ENCODE measurements around the gene DNAL4.

DNAL4 gene

DNA sequence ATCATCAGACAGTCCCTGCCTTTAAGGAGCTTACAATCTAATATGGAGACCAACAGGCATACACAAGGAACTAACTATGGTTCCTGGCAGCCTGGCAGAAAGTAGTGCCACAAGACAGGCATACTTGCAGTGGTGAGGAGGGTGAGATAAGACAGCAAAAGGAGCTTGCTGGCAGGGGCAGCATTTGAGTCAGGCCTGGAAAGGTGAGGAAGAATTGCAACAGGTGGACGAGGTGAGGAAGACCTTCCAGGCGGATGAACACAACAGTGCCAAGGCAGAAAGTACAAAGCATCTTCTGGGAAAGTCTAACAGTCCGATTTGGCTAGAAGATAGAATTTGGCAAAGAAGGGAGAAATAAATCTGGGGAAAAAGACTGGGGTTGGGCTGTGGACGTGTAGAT, 4.3 kb downstream of the DNAL4 start:
- no peak for DNase-seq
- peaks cover 3% of the 10 kb centered on the region for H3K36me3 Mint-ChIP-seq (ENCODE audit: insufficient read depth)
- H3K27me3 Mint-ChIP-seq, result no peaks in the 10 kb centered on the region
- H3K27ac Mint-ChIP-seq, result no peak overlapping the region
- H3K4me1 Mint-ChIP-seq (ENCODE audit: low read depth in 2 of 2), result peaks cover 7 to 8% of the 10 kb centered on the region in 2 donors
- H3K4me3 Mint-ChIP-seq, result no peak overlapping the region
- H3K9me3 Mint-ChIP-seq, result no peaks in the 10 kb centered on the region
- no peak for ATAC-seq (replicated peaks)

DNA sequence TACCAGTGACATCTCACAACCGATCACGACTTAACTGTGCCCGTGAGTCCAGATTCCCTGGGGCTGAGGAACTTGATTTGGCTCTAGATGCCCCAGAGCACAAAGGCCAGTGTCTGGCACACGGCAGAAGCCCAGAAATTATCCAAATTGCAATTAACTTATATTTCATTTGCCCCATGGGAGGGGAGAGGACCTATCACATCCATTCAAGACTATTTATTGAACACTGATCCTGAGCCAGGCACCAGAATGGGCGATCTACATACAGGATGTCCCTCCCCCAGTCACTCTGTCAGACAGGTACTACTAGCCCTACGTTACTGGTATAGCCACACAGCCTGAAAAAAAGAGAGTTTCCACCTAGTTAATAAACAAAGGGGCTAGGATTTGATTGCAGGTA, 5.1 kb downstream of the DNAL4 start:
- H3K4me1 Mint-ChIP-seq (ENCODE audit: low read depth in 2 of 2), result peaks cover 7 to 9% of the 10 kb centered on the region in 2 donors
- DNase-seq, result no peak
- no peak overlapping the region for H3K27ac Mint-ChIP-seq
- peaks cover 3% of the 10 kb centered on the region for H3K36me3 Mint-ChIP-seq (ENCODE audit: insufficient read depth)
- no peaks in the 10 kb centered on the region for H3K9me3 Mint-ChIP-seq
- ATAC-seq (replicated peaks), result no peak
- H3K4me3 Mint-ChIP-seq, result no peak overlapping the region
- H3K27me3 Mint-ChIP-seq, result no peaks in the 10 kb centered on the region

DNA sequence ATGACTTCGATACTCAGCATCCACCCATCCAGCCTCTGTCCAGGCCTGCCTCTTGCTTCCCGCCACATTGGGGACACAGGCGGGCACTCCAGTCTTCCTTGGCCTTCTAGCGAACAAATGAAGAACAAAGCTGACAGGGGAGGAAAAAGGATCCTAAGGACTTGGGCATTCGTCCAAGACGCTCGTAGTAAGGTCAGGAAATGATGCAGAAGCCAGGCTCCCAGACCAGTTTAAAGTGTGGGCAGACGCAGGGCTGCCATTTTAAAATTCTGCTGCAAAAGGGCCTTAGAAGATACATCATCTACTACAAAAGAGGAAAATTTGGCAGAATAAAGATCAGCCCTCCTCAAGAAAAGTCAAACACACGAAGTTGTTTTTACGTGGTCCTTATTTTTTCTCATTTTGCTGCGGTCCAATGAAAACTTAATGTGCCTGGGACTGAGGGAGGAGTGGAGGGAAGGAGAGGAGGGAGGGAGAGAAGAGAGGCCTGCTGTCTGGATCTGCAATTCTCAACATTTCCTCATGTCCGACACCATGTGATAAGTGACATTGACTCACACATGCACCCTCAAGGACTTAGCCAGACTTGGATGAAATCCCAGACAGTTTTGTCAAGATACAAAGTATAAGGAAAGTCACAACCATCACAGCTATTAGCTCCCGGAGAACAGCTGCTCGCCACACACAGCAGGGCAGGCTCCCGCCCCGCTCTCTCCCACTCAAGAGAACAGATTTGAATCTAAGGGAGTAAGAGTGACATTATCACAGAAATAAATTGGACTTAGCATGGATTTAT, 5.7 kb downstream of the DNAL4 start:
- ATAC-seq (replicated peaks) (no peak), DNase-seq (no peak)
- H3K9me3 Mint-ChIP-seq, result no peaks in the 10 kb centered on the region
- peaks cover 7 to 9% of the 10 kb centered on the region in 2 donors for H3K4me1 Mint-ChIP-seq (ENCODE audit: low read depth in 2 of 2)
- peaks cover 3% of the 10 kb centered on the region for H3K36me3 Mint-ChIP-seq (ENCODE audit: insufficient read depth)
- no peak overlapping the region for H3K4me3 Mint-ChIP-seq
- no peaks in the 10 kb centered on the region for H3K27me3 Mint-ChIP-seq
- no peak overlapping the region for H3K27ac Mint-ChIP-seq

DNA sequence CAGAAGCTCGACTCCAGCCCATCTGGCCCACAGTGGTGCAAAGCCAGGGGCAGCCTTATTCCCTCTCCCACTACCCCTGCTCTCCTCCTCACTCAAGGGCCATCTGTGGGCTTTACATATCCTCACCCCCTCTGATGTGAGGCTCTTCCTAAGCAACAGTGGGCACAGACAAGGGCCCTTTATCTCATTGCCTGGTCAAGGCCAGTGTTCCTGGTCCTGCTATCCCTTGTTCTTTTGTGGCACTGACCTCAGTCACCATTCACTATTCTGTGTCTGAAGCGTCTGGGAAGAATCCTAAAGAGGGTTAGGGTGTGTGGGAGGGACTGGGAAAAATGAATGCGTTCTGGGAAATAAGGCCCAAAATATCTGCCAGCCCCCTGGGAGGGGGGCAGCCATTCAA, 7.3 kb downstream of the DNAL4 start:
- H3K4me1 Mint-ChIP-seq (ENCODE audit: low read depth in 2 of 2), result peaks cover 5 to 7% of the 10 kb centered on the region in 2 donors
- H3K36me3 Mint-ChIP-seq (ENCODE audit: insufficient read depth), result peaks cover under 1% of the 10 kb centered on the region
- H3K4me3 Mint-ChIP-seq, result no peak overlapping the region
- no peaks in the 10 kb centered on the region for H3K9me3 Mint-ChIP-seq
- DNase-seq, result no peak
- H3K27ac Mint-ChIP-seq, result no peak overlapping the region
- no peaks in the 10 kb centered on the region for H3K27me3 Mint-ChIP-seq
- ATAC-seq (replicated peaks), result no peak

DNA sequence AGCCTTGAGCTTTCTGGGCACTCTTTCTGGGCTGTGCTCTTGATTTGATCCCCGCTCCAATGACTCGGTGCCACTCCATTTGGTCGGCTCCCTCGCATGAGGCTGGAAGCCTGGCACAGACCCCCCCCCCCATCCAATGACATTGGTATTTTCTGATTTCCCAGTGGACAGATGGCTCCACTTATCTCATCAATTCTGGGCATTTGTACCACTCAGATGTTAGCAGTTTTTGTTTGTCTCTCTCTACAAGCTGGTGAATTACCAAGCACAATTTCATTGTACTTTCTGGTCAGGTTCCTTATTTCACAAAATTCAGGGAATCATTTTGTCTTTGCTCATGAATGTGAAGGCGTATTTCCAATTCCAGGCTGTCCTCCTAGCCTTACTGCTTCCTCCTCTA, 9.1 kb downstream of the DNAL4 start:
- no peaks in the 10 kb centered on the region for H3K9me3 Mint-ChIP-seq
- H3K4me3 Mint-ChIP-seq, result no peak overlapping the region
- ATAC-seq (replicated peaks) (no peak), DNase-seq (no peak)
- H3K27me3 Mint-ChIP-seq, result no peaks in the 10 kb centered on the region
- no peak overlapping the region for H3K27ac Mint-ChIP-seq
- H3K36me3 Mint-ChIP-seq (ENCODE audit: insufficient read depth), result peaks cover 3% of the 10 kb centered on the region
- peaks cover 5 to 7% of the 10 kb centered on the region in 2 donors for H3K4me1 Mint-ChIP-seq (ENCODE audit: low read depth in 2 of 2)

DNA sequence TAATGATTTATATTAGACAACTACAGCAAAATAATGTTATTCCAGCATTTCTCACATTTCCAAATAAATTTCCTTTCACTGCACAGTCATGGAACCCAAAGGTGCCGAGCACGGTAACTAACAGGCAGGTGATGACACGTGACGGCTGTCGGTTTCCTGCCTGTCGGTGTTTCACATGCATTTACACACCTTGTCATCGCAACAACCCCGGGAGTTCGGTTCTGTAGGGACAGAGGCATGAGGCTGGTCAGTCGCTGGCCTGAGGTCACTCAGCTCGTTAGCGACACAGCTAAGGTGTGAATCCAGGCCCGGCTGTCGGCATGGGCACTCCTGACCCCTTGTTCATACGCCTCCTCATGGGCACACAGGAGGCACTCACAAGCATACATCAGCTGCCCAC, 9.9 kb downstream of the DNAL4 start:
- no peaks in the 10 kb centered on the region for H3K9me3 Mint-ChIP-seq
- no peak for DNase-seq
- H3K4me1 Mint-ChIP-seq (ENCODE audit: low read depth in 2 of 2), result peaks cover 5 to 7% of the 10 kb centered on the region in 2 donors
- ATAC-seq (replicated peaks), result no peak
- H3K27ac Mint-ChIP-seq, result no peak overlapping the region
- peaks cover 3% of the 10 kb centered on the region for H3K36me3 Mint-ChIP-seq (ENCODE audit: insufficient read depth)
- no peak overlapping the region for H3K4me3 Mint-ChIP-seq
- no peaks in the 10 kb centered on the region for H3K27me3 Mint-ChIP-seq

DNA sequence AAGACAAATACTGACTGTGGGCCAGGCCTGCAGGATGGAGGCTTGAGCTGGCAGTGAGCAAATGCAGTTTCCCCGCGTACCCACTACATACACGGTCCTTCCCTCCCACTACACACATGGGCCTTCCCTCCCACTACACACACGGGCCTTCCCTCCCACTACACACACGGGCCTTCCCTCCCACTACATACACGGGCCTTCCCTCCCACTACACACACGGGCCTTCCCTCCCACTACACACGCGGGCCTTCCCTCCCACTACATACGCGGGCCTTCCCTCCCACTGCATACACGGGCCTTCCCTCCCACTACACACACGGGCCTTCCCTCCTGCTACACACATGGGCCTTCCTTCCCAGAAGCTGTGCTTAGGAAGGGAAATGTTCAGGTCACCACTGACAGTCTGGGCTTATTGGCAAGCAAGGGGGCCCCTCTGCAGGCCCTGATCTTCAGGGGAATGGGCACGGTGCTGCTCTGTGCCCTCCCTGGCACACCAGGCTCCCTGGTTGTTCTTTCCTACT, 10.8 kb downstream of the DNAL4 start:
- peak overlapping the region in 1 of 2 donors; percentile 35 for H3K27ac Mint-ChIP-seq
- peaks cover 3% of the 10 kb centered on the region for H3K36me3 Mint-ChIP-seq (ENCODE audit: insufficient read depth)
- ATAC-seq (replicated peaks) (no peak), DNase-seq (no peak)
- H3K9me3 Mint-ChIP-seq, result no peaks in the 10 kb centered on the region
- H3K4me3 Mint-ChIP-seq, result no peak overlapping the region
- H3K4me1 Mint-ChIP-seq (ENCODE audit: low read depth in 2 of 2), result peaks cover 5 to 7% of the 10 kb centered on the region in 2 donors
- H3K27me3 Mint-ChIP-seq, result no peaks in the 10 kb centered on the region

DNA sequence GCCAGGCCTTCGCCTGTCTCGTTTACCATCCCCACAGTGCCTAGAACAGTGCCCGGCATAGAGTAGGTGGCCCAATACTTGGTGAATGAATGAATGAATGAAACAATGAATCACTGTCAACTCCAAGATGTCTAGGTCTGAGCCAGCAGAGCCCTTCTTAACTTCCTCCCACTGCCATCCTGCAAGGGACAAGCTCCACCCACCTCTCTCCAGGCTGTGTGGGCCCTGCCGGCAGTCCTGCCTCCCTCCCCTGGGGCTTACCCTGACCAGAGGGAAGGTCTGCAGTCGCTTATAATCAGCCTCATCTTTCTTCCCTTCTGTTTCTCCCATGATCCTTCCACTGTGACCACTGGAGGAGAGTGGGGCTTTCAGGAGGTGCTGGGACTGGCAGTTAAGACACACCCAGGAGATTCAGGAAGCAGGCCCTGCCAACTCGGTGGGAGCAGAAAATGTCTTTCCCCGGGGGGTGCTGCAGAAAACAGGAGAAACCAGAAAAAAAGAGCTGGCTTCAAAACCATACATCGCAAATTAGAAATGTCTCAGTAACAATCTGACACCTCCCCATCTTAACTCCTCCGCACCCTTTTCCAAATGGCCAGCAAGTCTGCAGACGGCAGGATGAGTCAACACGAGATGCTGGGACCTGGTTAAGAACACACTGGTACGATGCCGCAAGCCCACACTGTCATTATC, 11.4 kb downstream of the DNAL4 start:
- Mint-ChIP-seq H3K27ac (peak overlapping the region; percentile 16 to 35), H3K4me1 (ENCODE audit: low read depth in 2 of 2) (peaks cover 5 to 7% of the 10 kb centered on the region in 2 donors)

DNA sequence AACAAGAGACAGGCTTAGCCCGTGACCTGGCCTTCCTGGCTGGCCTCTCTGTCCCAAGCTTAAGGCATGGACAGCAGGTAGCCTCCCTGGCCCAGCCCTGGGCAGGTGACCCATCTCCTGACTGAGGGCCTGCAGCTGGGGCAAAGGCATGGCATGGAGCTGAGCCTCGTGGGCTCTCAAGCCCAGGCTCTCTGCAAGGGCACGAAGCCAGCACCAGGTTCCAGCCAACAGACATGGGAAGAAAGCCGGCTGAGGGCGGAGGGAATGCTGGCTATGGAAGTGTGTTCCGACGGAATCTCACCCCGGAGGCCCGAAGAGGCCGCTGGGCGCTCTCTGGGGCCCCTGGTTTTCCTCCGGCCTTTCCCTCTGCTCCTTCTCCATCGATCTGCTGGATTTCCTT, 12.9 kb downstream of the DNAL4 start:
- H3K4me1 Mint-ChIP-seq (ENCODE audit: low read depth in 2 of 2), result peaks cover 7% of the 10 kb centered on the region in 2 donors
- ATAC-seq (replicated peaks), result no peak
- H3K4me3 Mint-ChIP-seq, result no peak overlapping the region

More for the DNA sequence above, 11.4 kb downstream of the DNAL4 start:
- ATAC-seq (replicated peaks) (no peak), DNase-seq (no peak)
- Mint-ChIP-seq H3K9me3 (no peaks in the 10 kb centered on the region), H3K4me3 (no peak overlapping the region), H3K27me3 (no peaks in the 10 kb centered on the region), H3K36me3 (ENCODE audit: insufficient read depth) (peaks cover 3% of the 10 kb centered on the region)

DNA sequence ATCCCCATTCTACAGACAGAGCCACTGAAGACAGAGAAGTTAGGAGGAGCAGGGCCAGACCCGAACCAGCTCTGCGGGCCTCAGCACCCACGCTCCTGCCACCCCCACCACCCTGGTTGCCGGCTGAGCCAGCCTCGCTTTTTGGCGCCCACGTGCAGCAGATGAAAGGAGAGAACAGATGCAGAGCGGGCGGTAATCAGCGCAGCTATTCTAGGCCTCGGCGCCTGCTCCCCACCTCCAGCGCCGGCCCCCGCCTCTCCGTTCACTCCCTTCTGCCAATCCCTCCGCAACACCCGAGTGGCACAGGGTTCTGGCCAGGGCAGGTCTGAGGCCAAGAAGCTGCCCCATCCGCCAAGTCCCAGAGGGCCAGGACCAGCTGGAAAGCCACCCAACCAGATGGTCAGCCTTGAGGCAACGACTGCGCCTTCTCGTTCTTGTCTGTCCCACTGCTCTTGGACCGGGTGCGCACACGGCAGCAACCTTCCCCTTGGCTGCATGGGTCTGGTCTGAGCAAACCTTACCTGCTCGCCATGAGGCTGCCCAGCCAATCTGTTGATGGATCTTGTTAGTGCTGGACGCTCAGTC, 16.8 kb downstream of the DNAL4 start:
- Mint-ChIP-seq H3K4me1 (ENCODE audit: low read depth in 2 of 2) (peaks cover 0 to 7% of the 10 kb centered on the region in 2 donors), H3K9me3 (no peaks in the 10 kb centered on the region), H3K4me3 (no peak overlapping the region), H3K27me3 (no peaks in the 10 kb centered on the region), H3K27ac (no peak overlapping the region), H3K36me3 (ENCODE audit: insufficient read depth) (peaks cover 3% of the 10 kb centered on the region)
- no peak for ATAC-seq (replicated peaks)
- DNase-seq, result no peak

More for the DNA sequence above, 12.9 kb downstream of the DNAL4 start:
- H3K36me3 Mint-ChIP-seq (ENCODE audit: insufficient read depth), result peaks cover 3% of the 10 kb centered on the region
- H3K27ac Mint-ChIP-seq, result no peak overlapping the region
- no peak for DNase-seq
- no peaks in the 10 kb centered on the region for H3K27me3 Mint-ChIP-seq
- H3K9me3 Mint-ChIP-seq, result no peaks in the 10 kb centered on the region

DNA sequence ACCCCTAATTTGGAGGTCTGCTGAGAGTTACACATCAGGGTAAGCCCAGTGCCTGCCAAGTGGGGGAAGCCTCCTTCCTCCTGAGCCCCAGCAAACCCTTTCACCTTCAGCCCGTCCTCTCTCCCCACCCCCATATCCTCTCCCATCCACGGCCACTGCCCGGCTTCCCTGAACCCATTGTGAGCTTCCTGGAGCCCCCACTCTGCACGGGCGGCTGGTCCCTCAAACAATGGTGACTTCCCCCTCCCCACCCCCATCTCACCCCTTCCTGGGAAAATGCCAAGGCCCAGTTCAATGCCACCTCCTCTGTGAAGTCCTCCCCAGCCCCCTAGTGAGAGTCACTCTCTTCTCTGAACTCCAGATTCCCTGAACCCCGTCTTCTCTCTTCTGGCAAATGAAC, 17.9 kb downstream of the DNAL4 start:
- Mint-ChIP-seq H3K27me3 (no peaks in the 10 kb centered on the region), H3K4me3 (peak overlapping the region in 1 of 2 donors; percentile 11), H3K36me3 (ENCODE audit: insufficient read depth) (peaks cover 3% of the 10 kb centered on the region), H3K9me3 (no peaks in the 10 kb centered on the region), H3K4me1 (ENCODE audit: low read depth in 2 of 2) (peaks cover 3 to 7% of the 10 kb centered on the region in 2 donors), H3K27ac (no peak overlapping the region)
- no peak for DNase-seq
- ATAC-seq (replicated peaks), result no peak

DNA sequence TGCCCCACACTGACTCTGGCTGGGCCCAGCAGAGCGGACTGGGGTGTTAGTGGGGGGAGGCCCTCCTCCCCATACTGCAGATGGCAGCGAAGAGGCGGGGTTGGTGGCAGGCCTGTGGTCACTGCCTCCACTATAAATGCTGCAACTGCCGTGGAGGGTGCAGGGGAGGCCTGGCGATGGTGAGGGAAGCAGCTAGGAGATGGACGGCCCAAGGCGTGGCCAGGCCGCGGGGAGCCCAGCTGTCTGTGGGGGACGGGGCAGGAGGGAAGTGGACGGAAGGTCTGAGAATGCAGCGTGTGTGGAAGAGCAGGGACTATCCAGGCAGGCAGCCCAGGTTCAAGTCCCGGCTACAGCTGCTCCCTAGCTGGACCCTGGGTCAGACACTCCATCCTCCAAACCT, 18.3 kb downstream of the DNAL4 start:
- peaks cover 3% of the 10 kb centered on the region for H3K36me3 Mint-ChIP-seq (ENCODE audit: insufficient read depth)
- ATAC-seq (replicated peaks) (no peak), DNase-seq (no peak)
- H3K27me3 Mint-ChIP-seq, result no peaks in the 10 kb centered on the region
- H3K4me1 Mint-ChIP-seq (ENCODE audit: low read depth in 2 of 2), result peaks cover 3 to 7% of the 10 kb centered on the region in 2 donors
- peak overlapping the region in 1 of 2 donors; percentile 78 for H3K27ac Mint-ChIP-seq
- H3K4me3 Mint-ChIP-seq, result no peak overlapping the region
- no peaks in the 10 kb centered on the region for H3K9me3 Mint-ChIP-seq

DNA sequence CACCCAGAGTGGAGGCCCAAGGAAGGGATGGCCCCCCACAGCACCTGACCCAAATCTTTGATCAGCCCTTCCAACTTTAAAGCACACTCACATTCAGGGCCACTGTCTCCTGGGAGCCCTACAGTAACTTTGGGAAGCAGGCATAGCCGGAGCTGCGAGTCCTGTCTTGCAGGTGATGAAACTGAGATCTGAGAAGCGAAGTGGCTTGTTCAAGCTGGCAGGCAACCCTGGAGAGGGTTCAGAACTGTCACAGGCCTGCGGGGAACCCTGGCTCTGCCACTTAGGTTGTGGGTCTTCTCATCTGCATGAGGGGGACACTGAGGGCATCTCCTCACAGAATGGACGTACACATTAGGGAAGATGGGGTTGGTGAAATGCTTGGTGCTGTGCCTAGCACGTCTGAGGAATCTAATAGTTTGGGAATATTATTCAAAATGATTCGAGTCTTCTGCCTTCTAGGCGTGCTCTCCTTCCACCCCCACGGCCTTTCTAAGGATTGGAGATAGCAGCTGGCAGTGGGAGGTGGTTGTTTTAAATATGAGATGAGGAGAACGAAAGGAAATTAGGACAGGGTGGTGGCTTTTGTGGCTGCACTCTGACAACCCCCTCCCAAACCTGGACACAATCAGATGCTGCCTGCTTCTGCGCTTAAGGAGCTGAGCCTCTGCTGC, 19.3 kb downstream of the DNAL4 start:
- DNase-seq (no peak), ATAC-seq (replicated peaks) (no peak)
- Mint-ChIP-seq H3K4me3 (no peak overlapping the region), H3K27me3 (no peaks in the 10 kb centered on the region), H3K4me1 (ENCODE audit: low read depth in 2 of 2) (peaks cover 3 to 7% of the 10 kb centered on the region in 2 donors), H3K27ac (peak overlapping the region in 1 of 2 donors; percentile 20), H3K9me3 (no peaks in the 10 kb centered on the region), H3K36me3 (ENCODE audit: insufficient read depth) (no peaks in the 10 kb centered on the region)

Data from effector memory CD8-positive, alpha-beta T cell (primary cell).